Measurements from ENCODE around the gene ATG13.
"Not testable (repeated sequence)": the region's sequence is repeated elsewhere in the genome, so short reads cannot be mapped to it uniquely, and the experiment has no call there.

The ATG13 gene

DNA sequence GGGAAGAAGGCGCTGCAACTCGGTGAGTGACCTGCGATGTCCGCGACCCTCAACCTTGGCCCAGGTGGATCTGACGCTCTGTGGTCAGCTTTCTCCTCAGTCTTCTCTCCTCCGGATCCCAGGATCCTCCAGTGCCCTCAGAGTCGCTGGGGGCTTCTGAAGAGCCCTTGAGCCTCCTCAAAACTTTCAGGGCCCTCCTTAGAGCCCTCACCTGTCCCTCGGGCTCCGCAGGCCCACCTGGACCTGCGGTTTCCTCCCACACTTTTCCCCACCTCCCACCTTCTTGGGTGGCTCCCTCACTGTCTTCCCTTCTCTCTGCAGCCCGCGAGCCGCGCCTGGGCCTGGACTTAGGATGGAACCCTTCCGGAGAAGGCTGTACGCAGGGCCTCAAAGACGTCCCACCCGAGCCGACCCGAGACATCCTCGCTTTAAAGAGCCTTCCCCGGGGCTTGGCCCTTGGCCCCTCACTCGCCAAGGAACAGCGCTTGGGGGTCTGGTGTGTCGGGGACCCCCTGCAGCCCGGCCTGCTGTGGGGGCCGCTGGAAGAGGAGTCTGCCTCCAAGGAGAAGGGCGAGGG, 83.8 kb downstream of the ATG13 start:
- peak overlapping the region; percentile 88 for H3K9ac ChIP-seq (ENCODE audit: low read length)
- peaks cover 39% of the 10 kb centered on the region for H3K79me2 ChIP-seq (ENCODE audit: low read length)
- peak overlapping the region; percentile 85 for H3K4me3 ChIP-seq (ENCODE audit: low read length)
- no peaks in the 10 kb centered on the region for H3K9me3 ChIP-seq (ENCODE audit: insufficient read depth, low read length)
- H3K4me2 ChIP-seq (ENCODE audit: low read length): peak overlapping the region; percentile 91
- no peak for TF ChIP-seq EZH2phosphoT487 (IDR thresholded peaks at IDR 0.05; ENCODE audit: low read depth)
- TF ChIP-seq, protein P1, sequence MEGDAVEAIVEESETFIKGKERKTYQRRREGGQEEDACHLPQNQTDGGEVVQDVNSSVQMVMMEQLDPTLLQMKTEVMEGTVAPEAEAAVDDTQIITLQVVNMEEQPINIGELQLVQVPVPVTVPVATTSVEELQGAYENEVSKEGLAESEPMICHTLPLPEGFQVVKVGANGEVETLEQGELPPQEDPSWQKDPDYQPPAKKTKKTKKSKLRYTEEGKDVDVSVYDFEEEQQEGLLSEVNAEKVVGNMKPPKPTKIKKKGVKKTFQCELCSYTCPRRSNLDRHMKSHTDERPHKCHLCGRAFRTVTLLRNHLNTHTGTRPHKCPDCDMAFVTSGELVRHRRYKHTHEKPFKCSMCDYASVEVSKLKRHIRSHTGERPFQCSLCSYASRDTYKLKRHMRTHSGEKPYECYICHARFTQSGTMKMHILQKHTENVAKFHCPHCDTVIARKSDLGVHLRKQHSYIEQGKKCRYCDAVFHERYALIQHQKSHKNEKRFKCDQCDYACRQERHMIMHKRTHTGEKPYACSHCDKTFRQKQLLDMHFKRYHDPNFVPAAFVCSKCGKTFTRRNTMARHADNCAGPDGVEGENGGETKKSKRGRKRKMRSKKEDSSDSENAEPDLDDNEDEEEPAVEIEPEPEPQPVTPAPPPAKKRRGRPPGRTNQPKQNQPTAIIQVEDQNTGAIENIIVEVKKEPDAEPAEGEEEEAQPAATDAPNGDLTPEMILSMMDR (IDR thresholded peaks at IDR 0.05; ENCODE audit: low read depth, low read length): no peak
- peaks cover 31% of the 10 kb centered on the region for H3K36me3 ChIP-seq (replicated peaks; ENCODE audit: low read depth, low read length)
- no peaks in the 10 kb centered on the region for H3K27me3 ChIP-seq (ENCODE audit: low read depth, low read length)
- H3K27ac ChIP-seq (ENCODE audit: low read length): peak overlapping the region; percentile 71
- peaks cover 7% of the 10 kb centered on the region; the same call in 1 of the 2 replicates for H3K4me1 ChIP-seq (ENCODE audit: low read length)
- 0 out of 2 replicates have a peak, but pooled peaks cover 3% of the 10 kb centered on the region for H4K20me1 ChIP-seq (ENCODE audit: insufficient read depth, low read length)
- H2AFZ ChIP-seq (ENCODE audit: low read depth, low read length): peak overlapping the region; percentile 90

DNA sequence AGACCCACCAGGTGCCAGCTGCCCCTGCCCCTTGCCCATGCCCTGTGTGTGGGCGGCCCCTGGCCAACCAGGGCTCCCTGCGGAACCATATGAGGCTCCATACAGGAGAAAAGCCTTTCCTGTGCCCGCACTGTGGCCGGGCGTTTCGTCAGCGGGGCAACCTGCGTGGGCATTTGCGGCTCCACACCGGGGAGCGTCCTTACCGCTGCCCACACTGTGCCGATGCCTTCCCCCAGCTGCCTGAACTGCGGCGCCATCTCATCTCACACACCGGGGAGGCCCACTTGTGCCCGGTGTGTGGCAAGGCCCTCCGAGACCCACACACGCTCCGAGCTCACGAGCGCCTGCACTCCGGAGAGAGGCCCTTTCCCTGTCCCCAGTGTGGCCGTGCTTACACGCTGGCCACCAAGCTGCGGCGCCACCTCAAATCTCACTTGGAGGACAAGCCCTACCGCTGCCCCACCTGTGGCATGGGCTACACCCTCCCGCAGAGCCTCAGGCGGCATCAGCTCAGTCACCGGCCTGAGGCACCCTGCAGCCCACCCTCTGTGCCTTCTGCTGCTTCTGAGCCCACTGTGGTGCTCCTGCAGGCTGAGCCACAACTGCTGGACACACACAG, 87.8 kb downstream of the ATG13 start:
- Histone ChIP-seq H3K9ac (ENCODE audit: low read length) (no peak overlapping the region), H3K4me3 (ENCODE audit: low read length) (no peak overlapping the region), H3K4me2 (ENCODE audit: low read length) (no peak overlapping the region), H3K36me3 (replicated peaks; ENCODE audit: low read depth, low read length) (peaks cover 40% of the 10 kb centered on the region), H4K20me1 (ENCODE audit: insufficient read depth, low read length) (no peaks in the 10 kb centered on the region), H2AFZ (ENCODE audit: low read depth, low read length) (no peak overlapping the region), H3K79me2 (ENCODE audit: low read length) (peaks cover 23% of the 10 kb centered on the region), H3K9me3 (ENCODE audit: insufficient read depth, low read length) (no peaks in the 10 kb centered on the region), H3K4me1 (ENCODE audit: low read length) (peaks cover 4% of the 10 kb centered on the region; the same call in 1 of the 2 replicates), H3K27ac (ENCODE audit: low read length) (no peak overlapping the region), H3K27me3 (ENCODE audit: low read depth, low read length) (no peaks in the 10 kb centered on the region)
- TF ChIP-seq, protein P1 (IDR thresholded peaks at IDR 0.05; ENCODE audit: low read depth, low read length): no peak
- no peak for TF ChIP-seq EZH2phosphoT487 (IDR thresholded peaks at IDR 0.05; ENCODE audit: low read depth)

DNA sequence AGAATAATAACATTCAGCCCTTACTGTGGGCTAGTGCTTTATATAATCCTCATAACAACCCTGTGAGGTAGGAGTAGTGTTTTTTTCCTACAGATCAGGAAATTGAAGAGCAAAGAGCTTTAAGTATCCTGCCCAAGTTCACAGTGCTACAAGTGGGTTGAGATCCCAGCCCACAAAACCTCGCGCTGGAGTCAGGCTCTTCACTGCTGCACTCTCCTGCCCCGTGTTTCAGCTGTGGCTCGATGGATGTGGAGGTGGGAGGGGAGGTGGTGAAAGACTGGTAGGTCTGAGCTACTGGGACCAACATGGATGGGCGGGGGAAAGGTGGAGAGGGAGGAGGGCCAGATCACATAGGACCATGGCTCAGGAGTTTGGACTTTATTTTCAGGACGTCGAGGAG, 89.5 kb downstream of the ATG13 start:
- Histone ChIP-seq H3K27me3 (ENCODE audit: low read depth, low read length) (no peaks in the 10 kb centered on the region), H3K9me3 (ENCODE audit: insufficient read depth, low read length) (no peaks in the 10 kb centered on the region), H3K4me3 (ENCODE audit: low read length) (no peak overlapping the region), H3K27ac (ENCODE audit: low read length) (no peak overlapping the region), H3K9ac (ENCODE audit: low read length) (no peak overlapping the region), H2AFZ (ENCODE audit: low read depth, low read length) (no peak overlapping the region), H3K79me2 (ENCODE audit: low read length) (peaks cover 12% of the 10 kb centered on the region), H3K36me3 (replicated peaks; ENCODE audit: low read depth, low read length) (peaks cover 40% of the 10 kb centered on the region), H4K20me1 (ENCODE audit: insufficient read depth, low read length) (no peaks in the 10 kb centered on the region), H3K4me1 (ENCODE audit: low read length) (no peaks in the 10 kb centered on the region), H3K4me2 (ENCODE audit: low read length) (no peak overlapping the region)
- TF ChIP-seq, protein P1 (IDR thresholded peaks at IDR 0.05; ENCODE audit: low read depth, low read length): no peak
- TF ChIP-seq EZH2phosphoT487 (IDR thresholded peaks at IDR 0.05; ENCODE audit: low read depth): no peak

DNA sequence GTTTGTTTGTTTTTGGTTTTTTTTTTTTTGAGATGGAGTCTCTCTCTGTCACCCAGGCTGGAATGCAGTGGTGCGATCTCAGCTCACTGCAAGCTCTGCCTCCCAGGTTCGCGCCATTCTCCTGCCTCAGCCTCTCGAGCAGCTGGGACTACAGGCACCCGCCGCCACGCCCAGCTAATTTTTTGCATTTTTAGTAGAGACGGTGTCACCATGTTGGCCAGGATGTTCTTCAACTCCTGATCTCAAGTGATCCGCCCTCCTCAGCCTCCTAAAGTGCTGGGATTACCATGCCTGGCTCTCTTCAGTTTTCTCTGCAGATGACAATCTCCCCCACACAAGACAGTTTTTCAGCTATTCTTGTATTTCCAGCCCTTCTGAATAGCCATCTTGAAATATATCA, 92.0 kb downstream of the ATG13 start:
- H3K4me2 ChIP-seq (ENCODE audit: low read length); H3K4me1 ChIP-seq (ENCODE audit: low read length); H4K20me1 ChIP-seq (ENCODE audit: insufficient read depth, low read length); H3K4me3 ChIP-seq (ENCODE audit: low read length); H2AFZ ChIP-seq (ENCODE audit: low read depth, low read length); H3K27me3 ChIP-seq (ENCODE audit: low read depth, low read length); H3K9me3 ChIP-seq (ENCODE audit: insufficient read depth, low read length); H3K27ac ChIP-seq (ENCODE audit: low read length); H3K9ac ChIP-seq (ENCODE audit: low read length); H3K79me2 ChIP-seq (ENCODE audit: low read length): not testable (repeated sequence)
- peaks cover 23% of the 10 kb centered on the region for H3K36me3 ChIP-seq (replicated peaks; ENCODE audit: low read depth, low read length)

All from OCI-LY3 (cell line).